Stimulated activated CD8-positive, alpha-beta memory T cell treated with anti-CD3 and anti-CD28 coated beads, Interleukin-12 subunit alpha, Interleukin-12 subunit beta, amount 100 ng/mL, for 4 hours (primary cell): ENCODE data around the gene SCFD1.
A peak's percentile ranks its signal among the peaks of the same experiment; 100 is the strongest.
"Not testable (repeated sequence)": the region's sequence is repeated elsewhere in the genome, so short reads cannot be mapped to it uniquely, and the experiment has no call there.

Experiments
- DNase-seq: peaks from one replicate; pipeline ENCODE4 v3.0.0-alpha.2; 2020; ENCODE audit warnings: low read depth

SCFD1 gene

GRCh38 chr14:30621940-30622830, at the start of gene SCFD1:
Gene SCFD1 (plus strand): TSS chr14:30622319. CDS start chr14:30622339, 20 bp downstream.
- DNase-seq: peak; percentile 90

- DNase-seq: no peak
Measured at GRCh38 chr14:30572771-30573170, 49.3 kb upstream of the SCFD1 start.

DNA sequence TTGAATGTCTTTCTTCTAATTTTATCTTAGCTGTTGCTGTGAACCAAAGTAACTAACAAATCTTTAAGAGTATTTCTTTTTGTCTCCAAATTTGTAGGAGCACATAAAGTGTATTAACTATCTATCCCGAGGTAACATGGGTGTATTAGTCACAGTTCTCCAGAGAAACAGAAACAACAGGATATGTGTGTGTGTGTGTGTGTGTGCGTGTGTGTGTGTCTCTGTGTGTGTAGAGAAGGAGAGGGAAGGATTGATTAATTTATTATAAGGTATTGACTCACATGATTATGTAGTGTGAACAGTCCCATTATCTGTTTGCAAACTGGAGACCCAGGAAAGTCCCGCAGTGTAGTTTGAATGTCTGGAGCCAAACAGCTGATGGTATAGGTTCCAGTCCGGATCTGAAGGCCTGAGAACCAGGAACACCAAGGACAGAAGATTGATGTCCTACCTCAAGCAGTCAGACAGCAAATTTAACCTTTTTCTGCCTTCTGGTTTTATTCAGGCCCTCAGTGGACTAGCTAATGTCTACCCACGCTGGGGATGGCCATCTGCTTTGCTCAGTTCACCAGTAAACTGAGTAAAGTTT, 48.8 kb upstream of the SCFD1 start:
- DNase-seq: no peak

DNA sequence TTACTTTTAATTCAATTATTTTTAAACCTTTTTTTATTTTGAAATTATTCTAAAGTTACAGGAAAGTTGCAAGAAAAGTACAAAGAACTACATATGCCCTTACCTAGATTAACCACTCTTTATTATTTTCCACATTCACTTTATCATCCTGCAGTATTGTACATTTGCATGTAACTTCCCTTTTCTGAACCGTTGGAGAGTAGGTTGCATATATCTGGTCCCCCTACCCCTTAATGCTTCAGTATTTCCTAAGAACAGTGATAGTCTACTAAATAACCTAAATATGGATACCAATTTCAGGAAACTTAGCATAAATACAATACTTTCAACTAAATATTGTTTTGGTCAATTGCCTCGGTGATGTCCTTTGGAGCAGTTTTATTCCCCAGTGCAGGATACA, 48.2 kb upstream of the SCFD1 start:
- DNase-seq: no peak

DNA sequence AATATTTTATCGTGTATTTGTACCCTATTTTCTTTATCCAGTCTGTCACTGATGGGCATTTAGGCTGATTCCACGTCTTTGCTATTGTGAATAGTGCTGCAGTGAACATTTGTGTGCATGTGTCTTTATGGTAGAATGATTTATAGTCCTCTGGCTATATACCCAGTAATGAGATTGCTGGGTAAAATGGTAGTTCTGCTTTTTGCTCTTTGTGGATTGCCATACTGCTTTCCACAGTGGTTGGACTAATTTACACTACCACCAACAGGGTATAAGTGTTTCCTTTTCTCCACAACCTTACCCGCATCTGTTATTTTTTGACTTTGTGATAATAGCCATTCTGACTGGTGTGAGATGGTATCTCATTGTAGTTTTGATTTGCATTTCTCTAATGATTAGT, 47.3 kb upstream of the SCFD1 start:
- not testable (repeated sequence) for DNase-seq

- not testable (repeated sequence) for DNase-seq
Measured at GRCh38 chr14:30576333-30576732, 45.8 kb upstream of the SCFD1 start.

- DNase-seq: no peak
Measured at GRCh38 chr14:30580616-30581282, 41.4 kb upstream of the SCFD1 start.

DNA sequence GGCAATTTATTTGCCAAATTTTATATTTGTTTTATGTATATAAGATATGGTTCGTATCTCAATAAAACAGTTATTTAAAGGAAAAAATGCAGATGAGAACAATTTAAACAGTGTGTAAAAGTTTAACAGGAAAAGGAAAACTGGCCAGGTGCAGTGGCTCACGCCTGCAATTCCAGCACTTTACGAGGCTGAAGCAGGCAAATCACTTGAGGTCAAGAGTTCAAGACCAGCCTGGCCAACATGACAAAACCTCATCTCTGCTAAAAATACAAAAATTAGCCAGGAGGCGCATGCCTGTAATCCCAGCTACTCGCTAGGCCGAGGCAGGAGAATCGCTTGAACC, 40.9 kb upstream of the SCFD1 start:
- no peak for DNase-seq

DNA sequence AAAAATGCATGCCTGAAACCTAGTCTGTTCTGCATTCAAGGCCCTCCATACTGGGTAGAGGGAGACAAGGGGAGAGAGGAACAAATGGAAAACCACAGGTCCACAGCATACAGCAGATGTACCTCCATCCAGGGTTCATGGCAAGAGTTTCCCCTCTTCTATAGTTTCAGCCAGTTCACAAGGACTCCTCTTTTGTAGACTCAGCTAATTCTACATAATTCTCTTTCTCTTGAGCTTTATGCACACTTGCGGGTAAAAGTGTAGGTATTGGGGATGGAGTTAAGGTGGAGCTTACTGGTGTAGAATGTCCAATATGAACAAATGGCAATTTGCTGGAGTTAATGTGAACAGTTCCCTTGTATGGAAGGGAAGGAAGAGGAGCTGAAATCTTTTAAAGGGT, 39.7 kb upstream of the SCFD1 start:
- DNase-seq: no peak

DNA sequence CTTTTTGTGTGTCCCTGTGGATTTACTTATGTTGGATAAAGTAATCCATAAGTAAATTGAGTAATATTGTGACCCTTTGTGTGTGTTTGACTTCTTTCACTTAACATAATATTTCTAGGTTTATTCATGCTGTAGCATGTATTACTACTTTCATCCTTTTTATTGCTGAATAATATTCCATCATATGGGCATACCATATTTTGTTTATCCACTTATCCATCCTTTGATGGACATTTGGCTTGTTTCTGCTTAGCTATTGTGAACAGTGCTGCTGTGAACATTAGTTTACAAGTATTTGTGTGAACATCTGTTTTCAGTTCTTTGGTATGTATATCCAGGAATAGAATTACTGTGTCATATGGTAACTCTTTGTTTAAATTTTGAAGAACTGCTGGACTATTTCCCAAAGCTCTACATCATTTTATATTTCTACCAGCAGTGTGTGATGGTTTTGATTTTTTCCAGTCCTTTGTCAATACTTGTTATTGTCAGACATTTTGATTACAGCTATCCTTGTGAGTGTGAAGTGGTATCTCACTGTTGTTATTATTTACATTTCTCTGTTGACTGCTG, 38.0 kb upstream of the SCFD1 start:
- DNase-seq: no peak

GRCh38 chr14:30585204-30585603, 36.9 kb upstream of the SCFD1 start:
- DNase-seq: no peak

GRCh38 chr14:30587141-30587540, 35.0 kb upstream of the SCFD1 start:
- no peak for DNase-seq

- DNase-seq: no peak
Measured at GRCh38 chr14:30588873-30589272, 33.2 kb upstream of the SCFD1 start.

- no peak for DNase-seq
Measured at GRCh38 chr14:30596935-30597334, 25.2 kb upstream of the SCFD1 start.

DNA sequence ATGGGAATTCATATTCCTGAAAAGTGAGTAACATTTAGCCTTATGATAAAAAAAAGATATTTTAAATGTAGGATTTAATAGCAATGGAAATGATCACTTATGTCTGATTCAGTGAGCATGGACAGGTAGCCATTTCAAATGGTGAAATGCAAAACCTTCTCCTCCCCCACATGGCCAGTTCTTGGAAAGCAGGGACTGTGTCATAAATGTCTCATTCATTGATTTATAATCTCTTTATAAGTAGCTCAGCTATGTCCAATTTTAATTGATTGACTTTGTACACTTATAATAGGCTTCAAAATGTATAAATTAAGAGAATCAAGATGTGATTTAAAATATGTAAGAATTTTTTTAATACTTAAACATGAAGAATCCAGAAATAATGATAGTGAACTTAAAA, 24.6 kb upstream of the SCFD1 start:
- DNase-seq: no peak

- DNase-seq: no peak
Measured at GRCh38 chr14:30600922-30601918, 20.9 kb upstream of the SCFD1 start.

GRCh38 chr14:30603402-30603801, 18.7 kb upstream of the SCFD1 start:
- no peak for DNase-seq

DNA sequence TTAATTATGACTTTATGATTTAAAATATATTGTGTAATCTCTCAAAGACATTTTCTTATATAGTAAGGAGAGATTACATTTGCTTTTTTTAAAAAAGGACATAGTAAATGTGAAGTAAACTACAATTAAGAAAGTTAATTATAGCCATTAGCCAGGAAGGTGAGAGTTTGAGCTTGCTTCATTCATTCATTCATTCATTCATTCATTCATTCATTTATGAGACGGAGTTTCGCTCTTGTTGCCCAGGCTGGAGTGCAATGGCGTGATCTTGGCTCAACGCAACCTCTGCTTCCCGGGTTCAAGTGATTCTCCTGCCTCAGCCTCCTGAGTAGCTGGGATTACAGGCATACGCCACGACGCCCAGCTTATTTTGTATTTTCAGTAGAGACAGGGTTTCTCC, 17.4 kb upstream of the SCFD1 start:
- not testable (repeated sequence) for DNase-seq

- DNase-seq: no peak
Measured at GRCh38 chr14:30607156-30607780, 14.9 kb upstream of the SCFD1 start.

- DNase-seq: no peak
Measured at GRCh38 chr14:30608533-30609006, 13.5 kb upstream of the SCFD1 start.

DNA sequence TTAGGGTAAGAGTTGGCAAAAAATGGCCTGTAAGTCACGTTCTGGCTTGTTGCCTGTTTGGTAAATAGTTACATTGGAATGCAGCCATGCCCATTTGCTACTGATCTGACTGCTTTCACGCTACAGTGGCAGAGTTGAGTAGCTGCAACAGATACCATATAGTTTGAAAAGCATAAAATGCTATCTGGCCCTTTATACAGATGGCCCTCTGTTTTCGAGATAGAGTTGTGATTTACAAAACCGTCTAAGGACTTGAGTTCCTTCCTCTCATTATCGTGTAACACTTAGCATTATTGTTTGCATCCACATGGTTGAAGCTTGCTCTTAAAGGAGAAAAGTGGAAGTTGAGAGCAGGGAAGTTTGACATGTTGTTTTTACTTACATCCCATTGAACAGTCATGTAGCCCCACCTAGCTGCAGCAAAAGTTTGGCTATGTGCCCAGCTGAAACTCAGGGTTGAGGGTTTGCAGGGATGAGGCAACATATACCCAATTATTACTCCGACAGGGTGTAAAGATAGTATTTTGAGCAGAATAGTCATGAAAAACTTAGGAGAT, 11.3 kb upstream of the SCFD1 start:
- no peak for DNase-seq
